ENCODE measurements around the gene DYSF.

DYSF gene

DNA sequence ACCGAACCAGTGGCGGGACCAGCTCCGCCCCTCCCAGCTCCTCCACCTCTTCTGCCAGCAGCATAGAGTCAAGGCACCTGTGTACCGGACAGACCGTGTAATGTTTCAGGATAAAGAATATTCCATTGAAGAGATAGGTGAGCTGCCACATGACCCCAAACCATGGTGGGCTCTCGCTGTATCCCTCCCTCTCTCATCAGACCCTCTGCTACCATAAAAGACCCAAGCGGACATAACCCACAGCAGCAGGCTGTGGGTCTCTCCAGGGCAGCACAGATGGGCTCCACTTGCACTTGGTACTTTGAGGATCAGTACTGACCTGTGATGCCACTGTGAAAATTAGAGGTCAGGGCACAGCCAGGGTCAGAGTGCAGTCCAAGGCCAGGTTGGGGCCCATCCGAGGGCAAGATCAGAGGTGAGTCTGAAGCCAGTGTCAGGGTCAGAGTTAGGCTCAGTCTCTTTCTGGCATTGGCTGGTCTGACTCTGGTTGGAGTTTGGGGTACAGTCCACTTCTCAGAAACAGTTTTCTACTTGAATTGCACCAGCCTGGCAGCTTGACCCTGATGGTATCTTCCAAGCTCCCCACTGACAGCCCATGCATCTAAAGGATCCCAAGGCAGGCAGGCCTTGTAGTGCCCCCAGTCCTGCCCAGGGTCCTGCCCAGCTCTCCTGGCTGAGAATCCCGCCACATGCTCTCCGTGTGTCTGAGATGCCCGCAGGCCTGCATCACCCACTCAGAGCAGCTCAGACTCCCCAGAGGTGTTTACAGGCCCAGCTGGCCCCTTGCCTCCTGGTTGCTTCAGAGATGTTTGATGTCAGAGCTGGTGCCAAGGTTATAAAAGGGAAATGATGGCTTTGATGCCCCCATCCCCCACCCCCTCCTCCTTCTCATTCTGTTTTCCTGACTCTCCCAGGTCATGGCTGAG, 212.1 kb downstream of the DYSF start:
- H3K27me3 Mint-ChIP-seq, result peaks cover 10% of the 10 kb centered on the region
- ATAC-seq, result no peak
- no peaks in the 10 kb centered on the region for H3K36me3 Mint-ChIP-seq

DNA sequence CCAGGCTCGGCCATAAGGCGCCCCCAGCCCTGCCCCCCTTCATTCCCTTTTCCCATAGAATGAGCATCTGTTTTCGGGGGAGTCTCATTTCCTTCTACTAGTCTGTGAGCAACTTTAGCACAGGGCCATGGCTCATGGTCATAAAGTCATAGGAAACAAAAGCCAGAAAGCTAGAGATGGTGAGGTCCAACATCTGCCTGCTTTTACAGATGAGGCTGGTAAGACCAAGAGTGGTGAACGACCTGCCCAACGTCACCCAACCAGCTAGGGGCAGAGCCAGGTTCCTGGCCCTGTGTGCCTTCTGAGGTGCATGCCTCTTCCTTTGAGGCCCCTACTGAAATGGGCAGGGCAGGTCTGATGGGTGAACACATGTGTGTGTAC, 212.7 kb downstream of the DYSF start:
- no peak for ATAC-seq
- no peaks in the 10 kb centered on the region for H3K4me1 Mint-ChIP-seq
- H3K27ac Mint-ChIP-seq, result no peak overlapping the region
- H3K36me3 Mint-ChIP-seq, result no peaks in the 10 kb centered on the region
- H3K9me3 Mint-ChIP-seq, result no peaks in the 10 kb centered on the region
- no peak overlapping the region for H3K4me3 Mint-ChIP-seq
- H3K27me3 Mint-ChIP-seq, result peaks cover 13% of the 10 kb centered on the region

More for the DNA sequence above, 212.1 kb downstream of the DYSF start:
- H3K9me3 Mint-ChIP-seq, result no peaks in the 10 kb centered on the region
- H3K4me1 Mint-ChIP-seq, result no peaks in the 10 kb centered on the region
- no peak overlapping the region for H3K4me3 Mint-ChIP-seq
- no peak overlapping the region for H3K27ac Mint-ChIP-seq

DNA sequence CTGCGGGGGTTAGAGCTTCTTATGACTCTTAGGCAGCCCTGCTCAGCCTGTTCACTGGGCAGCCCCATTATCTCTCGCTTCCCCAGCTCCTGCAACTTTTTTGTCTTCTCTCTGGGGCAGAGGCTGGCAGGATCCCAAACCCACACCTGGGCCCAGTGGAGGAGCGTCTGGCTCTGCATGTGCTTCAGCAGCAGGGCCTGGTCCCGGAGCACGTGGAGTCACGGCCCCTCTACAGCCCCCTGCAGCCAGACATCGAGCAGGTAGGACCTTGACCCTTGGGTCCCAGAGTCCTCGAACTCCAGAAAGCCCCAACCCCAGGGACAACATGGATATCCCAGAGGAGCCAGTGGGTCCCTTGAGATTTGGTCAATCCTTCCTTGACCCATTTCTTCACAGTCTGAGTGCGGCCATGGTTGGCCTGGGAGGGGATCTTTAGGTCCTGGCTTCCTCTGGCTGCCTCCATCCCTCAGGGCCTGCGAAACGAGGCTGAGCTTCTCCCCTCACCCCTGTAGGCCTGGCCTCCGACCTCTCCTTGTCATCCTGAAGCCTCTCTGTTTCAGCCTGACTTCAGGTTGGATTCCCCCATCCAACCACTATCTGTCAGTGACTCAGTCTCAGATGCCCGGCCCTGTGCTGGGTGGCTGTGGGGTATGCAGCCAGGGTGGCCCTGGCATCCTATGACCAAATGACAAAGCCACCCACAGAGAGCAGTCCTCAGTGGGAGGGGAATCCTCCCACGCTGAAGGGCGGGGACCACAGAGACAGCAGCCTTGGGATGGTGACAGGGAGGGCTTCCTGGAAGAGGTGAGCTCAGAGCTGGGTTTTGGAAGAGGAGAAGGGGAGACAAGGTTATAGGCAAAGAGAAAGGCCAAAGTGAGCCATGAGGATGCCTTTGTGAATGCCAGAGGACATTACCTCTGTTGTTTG, 214.2 kb downstream of the DYSF start:
- Mint-ChIP-seq H3K9me3 (no peaks in the 10 kb centered on the region), H3K27me3 (peaks cover 23% of the 10 kb centered on the region), H3K4me1 (no peaks in the 10 kb centered on the region), H3K36me3 (no peaks in the 10 kb centered on the region), H3K27ac (no peak overlapping the region), H3K4me3 (no peak overlapping the region)
- ATAC-seq, result no peak

DNA sequence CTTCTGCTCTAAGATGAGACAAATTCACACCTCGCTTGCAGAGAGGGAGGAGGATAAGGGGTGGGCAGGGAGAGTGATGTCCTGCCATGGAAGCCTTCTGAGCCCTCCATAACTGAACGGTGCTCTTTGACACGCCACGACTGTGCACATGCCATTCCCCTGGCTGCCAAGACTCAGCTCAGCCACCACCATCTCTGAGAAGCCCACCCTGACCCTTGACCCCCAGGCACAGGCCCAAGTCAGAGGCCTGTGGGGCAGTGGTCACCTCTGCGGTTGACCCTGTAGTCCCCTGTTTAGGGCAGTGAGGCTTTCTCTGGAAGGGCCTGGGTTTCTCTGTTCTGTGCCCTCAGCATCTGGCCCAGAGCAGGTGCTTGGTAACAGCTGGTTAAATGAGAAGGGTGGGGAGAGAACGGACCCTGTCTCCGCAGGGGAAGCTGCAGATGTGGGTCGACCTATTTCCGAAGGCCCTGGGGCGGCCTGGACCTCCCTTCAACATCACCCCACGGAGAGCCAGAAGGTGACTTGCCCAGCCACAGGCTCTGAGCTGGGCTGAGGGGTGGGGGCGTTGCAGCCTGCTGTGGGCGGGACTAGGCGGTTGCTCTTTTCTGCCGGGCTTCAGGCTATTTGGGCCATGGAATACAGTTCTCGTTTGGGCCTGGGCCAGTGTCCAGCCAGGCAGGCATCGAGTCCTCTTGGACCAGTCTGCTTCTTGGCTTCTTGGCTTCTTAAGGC, 215.1 kb downstream of the DYSF start:
- no peaks in the 10 kb centered on the region for H3K4me1 Mint-ChIP-seq
- H3K27ac Mint-ChIP-seq, result no peak overlapping the region

DNA sequence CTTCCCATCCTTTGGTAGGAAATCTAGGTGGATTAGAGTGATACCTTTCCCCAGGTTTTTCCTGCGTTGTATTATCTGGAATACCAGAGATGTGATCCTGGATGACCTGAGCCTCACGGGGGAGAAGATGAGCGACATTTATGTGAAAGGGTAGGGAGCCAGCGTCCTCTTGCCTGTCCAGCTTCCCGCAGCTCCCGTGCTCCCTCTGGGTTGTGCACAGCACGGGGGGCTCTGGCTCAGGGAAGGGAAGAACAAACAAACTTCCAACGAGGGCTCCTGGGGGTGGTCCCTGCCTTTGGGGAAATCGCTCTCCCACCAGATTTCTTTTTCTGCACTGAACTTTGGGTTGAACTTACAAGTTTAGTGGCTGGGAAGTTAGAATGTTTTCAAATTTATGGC, 215.7 kb downstream of the DYSF start:
- ATAC-seq, result no peak
- Mint-ChIP-seq H3K4me1 (no peaks in the 10 kb centered on the region), H3K9me3 (no peaks in the 10 kb centered on the region), H3K4me3 (no peak overlapping the region), H3K27me3 (peaks cover 23% of the 10 kb centered on the region), H3K27ac (no peak overlapping the region), H3K36me3 (no peaks in the 10 kb centered on the region)

More for the DNA sequence above, 215.1 kb downstream of the DYSF start:
- H3K36me3 Mint-ChIP-seq, result no peaks in the 10 kb centered on the region
- H3K4me3 Mint-ChIP-seq, result no peak overlapping the region
- H3K27me3 Mint-ChIP-seq, result peaks cover 23% of the 10 kb centered on the region
- ATAC-seq, result no peak
- H3K9me3 Mint-ChIP-seq, result no peaks in the 10 kb centered on the region

DNA sequence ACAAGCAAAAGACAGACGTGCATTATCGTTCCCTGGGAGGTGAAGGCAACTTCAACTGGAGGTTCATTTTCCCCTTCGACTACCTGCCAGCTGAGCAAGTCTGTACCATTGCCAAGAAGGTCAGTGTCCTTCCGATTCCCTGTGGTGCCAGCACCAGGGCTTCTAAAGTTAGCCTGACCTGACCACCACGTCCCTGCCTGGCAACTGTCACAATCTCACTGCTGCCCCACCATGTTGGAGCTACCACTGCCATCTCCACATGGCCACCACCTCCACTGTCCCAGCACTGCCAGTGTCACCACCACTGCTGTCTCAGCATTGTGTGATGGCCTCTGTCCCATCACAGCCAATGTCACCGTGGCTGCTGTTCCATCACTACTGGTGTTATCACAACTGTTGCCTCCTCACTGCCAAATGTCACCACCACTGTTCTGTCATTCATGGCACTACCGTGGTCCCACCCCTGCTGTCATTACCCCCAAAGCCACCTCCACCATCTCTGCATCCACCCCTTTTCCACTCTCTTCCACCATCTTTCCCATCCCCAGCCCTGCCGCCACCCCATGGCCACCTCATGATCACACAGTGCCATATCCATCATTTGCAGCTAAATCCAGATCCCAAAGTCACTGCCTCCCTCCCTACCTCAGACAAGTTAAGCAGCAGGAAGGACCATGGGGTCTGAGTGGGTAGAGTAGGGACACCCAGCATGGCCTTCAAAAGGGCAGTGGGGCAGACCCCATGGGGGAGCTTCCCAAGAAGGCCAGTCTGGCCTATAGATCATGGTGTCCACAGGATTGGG, 216.5 kb downstream of the DYSF start:
- ATAC-seq, result no peak
- Mint-ChIP-seq H3K4me3 (no peak overlapping the region), H3K4me1 (no peaks in the 10 kb centered on the region), H3K27me3 (peaks cover 23% of the 10 kb centered on the region), H3K9me3 (no peaks in the 10 kb centered on the region), H3K27ac (no peak overlapping the region), H3K36me3 (no peaks in the 10 kb centered on the region)

DNA sequence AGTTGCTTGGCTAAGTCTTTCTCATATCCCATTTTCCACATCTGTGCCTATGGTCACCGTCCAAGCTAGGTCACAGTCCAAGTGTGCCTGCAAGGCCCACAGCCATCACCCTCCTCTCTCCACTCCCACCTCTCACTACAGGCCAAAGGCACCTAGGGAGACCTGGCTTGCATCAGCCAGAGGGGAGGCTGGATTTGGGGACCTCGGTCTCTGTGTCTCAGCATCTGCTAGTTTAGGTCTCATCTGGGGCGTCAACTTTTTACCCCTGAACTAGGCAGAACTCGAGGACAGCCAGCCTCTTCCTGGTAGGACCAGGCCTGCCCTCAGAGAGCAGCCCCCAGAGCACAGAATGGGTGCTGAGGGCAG, 217.1 kb downstream of the DYSF start:
- ATAC-seq, result no peak
- no peak overlapping the region for H3K27ac Mint-ChIP-seq
- peaks cover 23% of the 10 kb centered on the region for H3K27me3 Mint-ChIP-seq
- no peak overlapping the region for H3K4me3 Mint-ChIP-seq
- no peaks in the 10 kb centered on the region for H3K9me3 Mint-ChIP-seq
- no peaks in the 10 kb centered on the region for H3K36me3 Mint-ChIP-seq
- no peaks in the 10 kb centered on the region for H3K4me1 Mint-ChIP-seq

DNA sequence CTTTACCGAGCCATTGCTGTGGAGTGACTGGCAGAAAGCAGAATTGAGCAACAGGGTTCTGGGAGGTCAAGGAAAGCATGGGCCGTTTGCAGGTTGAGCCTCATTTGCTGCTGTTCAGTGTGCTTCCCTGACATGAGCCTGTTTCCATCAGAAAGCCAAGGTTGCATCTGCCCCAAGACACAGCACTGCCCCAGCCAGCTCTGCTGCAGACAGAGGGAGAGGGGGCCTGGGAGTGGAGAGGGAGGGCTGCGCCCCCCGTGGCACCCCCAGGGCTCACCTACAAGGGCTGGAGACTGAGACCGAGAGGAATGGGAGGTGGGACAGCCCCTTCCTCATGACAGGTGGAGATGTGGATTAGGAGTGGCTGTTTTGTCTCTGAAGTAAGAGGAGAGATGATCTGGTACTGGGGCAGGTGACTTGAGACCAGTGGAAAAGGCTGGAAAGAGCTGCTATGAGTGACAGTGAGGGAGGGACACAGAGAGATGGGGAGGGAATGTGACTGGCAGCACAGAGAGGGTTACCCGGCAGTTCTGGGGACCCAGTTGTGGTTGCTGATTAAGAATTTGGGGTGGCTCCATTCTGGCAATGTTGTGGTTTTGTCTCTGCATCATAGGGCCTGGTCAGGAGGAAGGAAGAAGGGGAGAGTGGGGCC, 218.0 kb downstream of the DYSF start:
- no peak for ATAC-seq
- no peaks in the 10 kb centered on the region for H3K4me1 Mint-ChIP-seq
- peaks cover 23% of the 10 kb centered on the region for H3K27me3 Mint-ChIP-seq
- H3K4me3 Mint-ChIP-seq, result no peak overlapping the region
- H3K36me3 Mint-ChIP-seq, result no peaks in the 10 kb centered on the region
- H3K9me3 Mint-ChIP-seq, result no peaks in the 10 kb centered on the region
- no peak overlapping the region for H3K27ac Mint-ChIP-seq

DNA sequence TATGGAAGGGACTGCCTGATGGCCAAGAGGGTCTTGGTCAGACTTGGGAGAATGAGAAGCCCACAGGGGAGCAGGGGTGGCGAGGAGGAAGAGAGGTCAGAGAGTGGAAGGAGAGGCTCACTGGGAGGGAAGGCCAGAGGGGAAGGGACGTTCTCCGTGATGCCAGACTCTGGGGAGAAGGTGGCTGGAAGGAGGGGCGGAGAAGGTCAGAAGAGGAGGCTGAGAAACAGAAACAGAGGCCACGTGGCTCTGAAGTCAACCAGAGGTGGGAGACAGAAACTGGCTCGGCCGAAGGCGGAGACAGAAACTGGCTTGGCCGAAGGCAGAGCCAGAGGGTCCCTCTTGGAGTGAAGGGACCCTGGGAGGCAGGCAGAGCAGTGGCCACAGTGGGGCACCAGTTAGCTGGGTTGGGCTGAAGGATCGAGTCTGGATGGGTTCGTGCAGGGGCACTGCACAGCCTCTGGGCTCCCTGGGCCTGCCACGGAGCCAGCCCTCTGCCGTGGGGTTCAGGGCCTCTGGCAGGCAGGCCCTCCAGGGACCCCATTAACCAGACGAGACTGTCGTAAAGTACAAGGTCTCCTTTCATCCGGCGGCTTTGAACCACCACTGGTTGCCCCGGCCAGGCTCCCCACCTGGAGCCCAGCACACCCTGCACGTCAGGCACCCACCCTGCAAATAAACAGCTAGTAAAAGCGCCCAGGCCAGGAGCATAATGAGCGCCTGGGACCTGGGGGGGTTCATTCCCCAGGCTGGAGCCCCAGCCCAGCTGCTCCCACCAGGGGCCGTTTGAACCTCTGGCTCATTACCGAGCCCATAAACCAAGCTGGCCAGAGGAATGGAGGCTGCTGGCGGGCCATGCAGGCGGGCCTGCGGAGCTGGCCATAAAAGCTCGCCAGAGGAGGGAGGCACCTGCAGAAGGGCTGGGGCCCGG, 218.8 kb downstream of the DYSF start:
- no peaks in the 10 kb centered on the region for H3K9me3 Mint-ChIP-seq
- no peaks in the 10 kb centered on the region for H3K4me1 Mint-ChIP-seq
- H3K27ac Mint-ChIP-seq, result no peak overlapping the region
- H3K27me3 Mint-ChIP-seq, result peaks cover 23% of the 10 kb centered on the region
- H3K4me3 Mint-ChIP-seq, result no peak overlapping the region
- H3K36me3 Mint-ChIP-seq, result no peaks in the 10 kb centered on the region
- no peak for ATAC-seq

DNA sequence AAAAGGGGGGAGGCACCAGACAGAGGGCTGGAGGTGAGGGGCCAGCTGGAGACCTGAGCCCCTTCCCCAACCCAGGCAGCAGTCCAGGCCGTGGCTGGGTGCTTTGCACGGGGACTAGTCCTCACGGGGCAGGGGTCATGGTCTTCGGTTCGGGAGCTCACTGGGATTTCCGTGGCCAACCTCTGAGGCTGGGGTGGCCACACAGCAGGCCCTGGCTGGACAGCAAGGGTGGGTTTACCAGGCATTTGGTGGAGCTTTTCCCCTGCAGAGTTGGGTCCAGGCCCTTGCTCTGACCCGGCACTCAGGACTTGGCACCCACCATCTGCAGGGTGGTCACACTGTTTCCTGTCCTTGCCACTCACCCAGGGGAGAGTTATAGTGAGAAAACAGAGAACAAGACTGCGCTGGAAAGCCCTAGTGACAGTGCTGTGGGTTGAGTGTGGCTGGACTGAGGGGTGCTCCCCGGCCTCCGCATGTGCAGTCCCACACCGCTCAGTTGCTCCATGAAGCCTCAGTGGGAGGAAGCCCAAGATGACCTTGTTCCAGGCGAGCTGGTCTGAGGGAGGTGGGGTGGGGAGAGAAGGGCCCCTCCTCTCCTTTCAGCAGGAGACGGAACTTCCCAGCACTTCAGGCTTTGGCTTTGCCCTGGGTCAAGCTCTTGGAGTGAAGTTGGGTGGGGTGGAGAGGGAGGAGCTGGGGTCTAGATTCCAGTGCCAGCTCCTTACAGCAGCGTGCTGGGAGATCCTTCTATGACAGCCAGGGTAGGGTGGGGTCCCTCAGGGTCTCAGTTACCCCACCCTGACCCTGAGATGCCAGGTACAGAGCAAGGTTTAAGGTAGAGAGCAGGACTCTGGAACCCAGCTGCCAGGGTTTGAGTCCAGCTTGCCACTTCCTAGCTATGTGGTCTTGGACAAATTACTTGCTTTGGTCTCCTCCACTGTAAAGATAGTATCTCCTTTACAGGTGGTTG, 219.8 kb downstream of the DYSF start:
- H3K36me3 Mint-ChIP-seq, result no peaks in the 10 kb centered on the region
- H3K27ac Mint-ChIP-seq, result no peak overlapping the region
- H3K4me3 Mint-ChIP-seq, result no peak overlapping the region
- H3K4me1 Mint-ChIP-seq, result no peaks in the 10 kb centered on the region
- H3K27me3 Mint-ChIP-seq, result peaks cover 23% of the 10 kb centered on the region
- no peaks in the 10 kb centered on the region for H3K9me3 Mint-ChIP-seq
- no peak for ATAC-seq

DNA sequence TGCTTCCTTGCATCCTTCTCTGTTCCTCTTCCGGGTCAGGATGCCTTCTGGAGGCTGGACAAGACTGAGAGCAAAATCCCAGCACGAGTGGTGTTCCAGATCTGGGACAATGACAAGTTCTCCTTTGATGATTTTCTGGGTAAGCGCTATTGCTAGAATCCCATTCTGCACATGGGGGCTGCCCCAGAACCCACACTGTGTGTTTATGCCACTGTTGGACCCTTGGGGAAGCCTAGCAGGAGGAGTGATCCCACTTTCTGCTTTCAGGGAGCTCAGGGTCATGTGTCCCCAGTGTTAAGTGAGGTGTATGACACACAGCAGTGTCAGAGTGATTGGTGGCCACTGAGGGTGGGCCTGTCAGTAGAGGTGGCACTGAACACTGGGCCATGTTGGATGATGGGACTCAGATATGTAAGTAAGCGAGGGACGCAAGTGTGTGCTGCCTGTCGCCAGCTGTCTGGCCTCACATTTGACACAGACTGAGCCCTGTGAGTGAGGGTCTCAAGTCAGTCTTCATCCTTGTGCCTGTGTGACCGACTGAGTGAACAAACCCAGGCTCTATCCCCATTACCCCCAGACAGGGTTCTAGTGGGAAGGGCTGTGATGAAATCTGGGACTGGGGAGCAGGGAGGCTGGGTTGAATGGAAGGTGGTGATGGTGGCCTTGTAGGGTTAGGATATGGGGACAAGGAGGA, 220.9 kb downstream of the DYSF start:
- no peaks in the 10 kb centered on the region for H3K9me3 Mint-ChIP-seq
- H3K36me3 Mint-ChIP-seq, result no peaks in the 10 kb centered on the region
- no peak overlapping the region for H3K4me3 Mint-ChIP-seq
- ATAC-seq, result no peak
- peaks cover 23% of the 10 kb centered on the region for H3K27me3 Mint-ChIP-seq
- no peaks in the 10 kb centered on the region for H3K4me1 Mint-ChIP-seq
- no peak overlapping the region for H3K27ac Mint-ChIP-seq

DNA sequence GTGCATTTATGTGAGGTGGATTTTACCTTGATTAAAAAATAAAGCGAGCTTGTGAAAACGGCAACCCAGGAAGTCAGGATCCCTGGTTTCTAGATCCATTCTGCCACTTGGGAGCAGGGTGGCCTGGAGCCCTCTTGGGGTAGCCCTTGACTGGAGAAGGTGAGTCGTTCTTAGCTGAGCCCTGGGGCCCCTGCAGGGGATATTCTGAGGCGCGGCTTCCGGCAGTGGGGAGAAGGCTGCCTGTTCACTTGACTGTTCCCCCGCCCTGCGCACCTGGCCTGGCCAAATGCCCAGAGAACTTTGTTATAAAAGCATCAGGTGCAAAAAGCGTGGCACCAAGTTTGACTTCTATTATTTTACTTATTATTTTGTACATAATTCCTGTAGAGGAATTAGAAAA, 221.9 kb downstream of the DYSF start:
- no peak for ATAC-seq
- no peaks in the 10 kb centered on the region for H3K36me3 Mint-ChIP-seq
- H3K4me1 Mint-ChIP-seq, result no peaks in the 10 kb centered on the region
- no peaks in the 10 kb centered on the region for H3K9me3 Mint-ChIP-seq
- H3K27ac Mint-ChIP-seq, result no peak overlapping the region
- peaks cover 15% of the 10 kb centered on the region for H3K27me3 Mint-ChIP-seq
- no peak overlapping the region for H3K4me3 Mint-ChIP-seq

All from stimulated activated memory B cell treated with anti-CD40 and anti-IgM and Interleukin-4, amounts not matched to agents 10 μg/mL and 1 μg/mL and 100 μg/mL, for 72 hours (primary cell).